Right lobe of liver (tissue), 6 donors: ENCODE measurements around the gene MAB21L1. TPM values are rescaled to one million over a fixed set of nuclear protein-coding genes. Genes with fewer than 3 reads are reported as not detected.

ENCODE experiments used
- ATAC-seq, 4 donors: fragments of 200-7000 bp; cut with Tn5 transposase; one replicate each; pipeline ENCODE4 v1.9.1; 2020; ENCODE audit warnings: mild to moderate bottlenecking in 4 of 4, moderate library complexity in 4 of 4
- DNase-seq, 3 donors: peaks; one replicate each; pipeline ENCODE4 v3.0.0-alpha.2; 2020
- H3K27ac ChIP-seq, 3 donors: fragments of 200-600 bp; one replicate each; pipeline ENCODE4 v1.8.0; 2022
- H3K27me3 ChIP-seq, 2 donors: fragments of 200-600 bp; one replicate each; pipeline ENCODE4 v1.8.0; 2022
- H3K36me3 ChIP-seq, 4 donors: fragments of 200-600 bp; sonication (generic) in 1 of 4; one replicate each; pipeline versions ENCODE4 v1.5.1 to v1.8.0; 2017 to 2022; ENCODE audit warnings: control low read depth in 1 of 4
- H3K4me1 ChIP-seq, 4 donors: fragments of 200-600 bp; sonication (generic) in 1 of 4; one replicate each; pipeline versions ENCODE4 v1.5.1 to v1.8.0; 2017 to 2022; ENCODE audit warnings: control low read depth in 1 of 4
- H3K4me3 ChIP-seq, 3 donors: fragments of 200-600 bp; one replicate each; pipeline ENCODE4 v1.8.0; 2022
- H3K9me3 ChIP-seq, 4 donors: fragments of 200-600 bp; sonication (generic) in 1 of 4; one replicate each; pipeline versions ENCODE4 v1.5.1 to v1.8.0; 2017 to 2022; ENCODE audit warnings: control low read depth in 1 of 4
- CTCF ChIP-seq, 4 donors: fragments of 200-600 bp in 3 of 4; fragments of 450-650 bp in 1 of 4; IDR thresholded peaks; one replicate each; pipeline versions ENCODE4 v1.5.1 to v1.8.0; 2016 to 2022; ENCODE audit warnings: antibody characterized with exemption in 4 of 4, mild to moderate bottlenecking in 2 of 4
- POLR2A ChIP-seq: fragments of 450-650 bp; IDR thresholded peaks from one replicate; pipeline ENCODE4 v1.6.1; 2017; ENCODE audit warnings: antibody characterized with exemption, mild to moderate bottlenecking
- WGBS: methylation state at CpG from one replicate; pipeline ENCODE4 v1.1.6; 2018; ENCODE audit warnings: low coverage, low lambda C conversion rate; ENCODE audit not compliant: insufficient coverage; ENCODE audit errors: missing lambda C conversion rate; 5-methylcytosine and 5-hydroxymethylcytosine counted together
- intact Hi-C, 2 donors: fragments of 100-400 bp; cut with DNase I; formaldehyde crosslinking; loops; one replicate each; pipeline versions ENCODE4 v1.11.2 to v1.14.1; 2022
- total RNA-seq, 6 experiments: library from RNA; depleted of rRNA in 2 of 6; stranded (reverse); fragments of >200 nt in 2 of 6; fragmentation: NEBNext Ultra II Directional in 3 of 6; extraction: Animal tissue kit (Norgen Biotek cat#: 25700) in 3 of 6; gene quantifications; one replicate each; pipeline versions ENCODE4 v1.1.0 to v1.2.4, GENCODE V29; 2016 to 2023
- donor health status: DM: no; HTN: yes; CAD: no.
- donor health status: DM: no; HTN: no; CAD: no.
- donor health status: DM: no; HTN: no; CAD: no.
- donor health status: DM: no; HTN: yes; CAD: no.
- donor health status: DM: no; HTN: yes; CAD: no.

MAB21L1 gene
- total RNA-seq, 6 experiments from 2014 or later, result not detected

- no peak overlapping the region for H3K27ac ChIP-seq
- intact Hi-C loops, result no loop called here
- WGBS, result 75% methylated on average over 2 of the region's 2 CpGs
- H3K36me3 ChIP-seq, result no peaks in the 10 kb centered on the region
- H3K4me3 ChIP-seq, result no peak overlapping the region
- TF ChIP-seq POLR2A (no peak), CTCF (IDR thresholded peaks at IDR 0.05) (no peak)
- H3K4me1 ChIP-seq, result no peaks in the 10 kb centered on the region
- H3K27me3 ChIP-seq, result no peaks in the 10 kb centered on the region
- DNase-seq (no peak), ATAC-seq (no peak)
- H3K9me3 ChIP-seq, result no peaks in the 10 kb centered on the region
Measured at GRCh38 chr13:35500144-35500543, 23.7 kb upstream of the MAB21L1 start.

DNA sequence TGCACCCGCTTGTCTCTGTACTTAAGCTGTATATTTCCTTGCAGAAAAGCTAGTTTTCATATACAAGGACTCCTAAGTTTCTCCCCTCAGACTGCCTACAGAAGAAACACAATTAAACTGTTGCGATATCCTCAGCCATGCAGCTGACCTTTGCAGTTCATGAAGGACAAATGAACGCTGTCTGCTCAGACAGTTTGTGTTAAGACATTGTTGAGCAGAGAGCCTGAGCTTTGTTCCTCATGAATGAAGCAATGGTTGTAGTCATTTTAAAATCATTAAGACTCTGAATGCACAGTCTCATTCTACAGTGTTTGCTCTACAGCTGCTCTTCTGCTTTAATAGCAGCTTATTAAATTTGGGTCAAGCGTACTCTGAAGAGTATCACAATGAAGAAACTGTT, 23.2 kb upstream of the MAB21L1 start:
- WGBS, result 72% methylated on average over 4 of the region's 4 CpGs
- no peak for ATAC-seq

DNA sequence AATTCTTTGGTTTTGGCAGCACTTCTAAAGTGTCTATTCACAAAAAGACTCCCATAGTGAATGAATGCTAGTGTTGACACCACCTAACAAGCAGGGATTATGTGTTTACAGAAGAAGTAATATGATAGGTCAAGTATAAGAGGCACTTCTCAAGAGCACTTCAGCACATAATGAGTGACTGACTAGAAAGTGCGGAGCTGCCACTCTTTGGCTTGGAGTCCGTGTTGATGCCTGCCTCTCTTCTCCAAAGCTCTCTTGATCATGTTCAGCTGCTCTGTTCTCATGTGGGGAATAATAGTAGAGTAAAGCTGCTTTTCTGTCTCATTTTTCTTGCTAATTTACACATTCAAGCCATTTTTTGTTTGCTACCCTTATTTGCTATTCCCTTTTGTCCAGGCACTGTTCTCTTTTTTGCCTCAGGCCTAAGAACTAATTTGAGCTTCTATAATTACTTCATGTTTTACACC, 22.7 kb upstream of the MAB21L1 start:
- intact Hi-C loops, result no loop called here
- Histone ChIP-seq H3K4me1 (no peaks in the 10 kb centered on the region), H3K27ac (no peak overlapping the region), H3K4me3 (no peak overlapping the region), H3K27me3 (no peaks in the 10 kb centered on the region), H3K9me3 (no peaks in the 10 kb centered on the region), H3K36me3 (no peaks in the 10 kb centered on the region)
- no peak for TF ChIP-seq CTCF (IDR thresholded peaks at IDR 0.05)
- ATAC-seq (no peak), DNase-seq (no peak)
- WGBS, result 76% methylated on average over 2 of the region's 2 CpGs

More for the DNA sequence above, 23.2 kb upstream of the MAB21L1 start:
- Histone ChIP-seq H3K27ac (no peak overlapping the region), H3K4me1 (no peaks in the 10 kb centered on the region), H3K9me3 (no peaks in the 10 kb centered on the region), H3K4me3 (no peak overlapping the region), H3K27me3 (no peaks in the 10 kb centered on the region), H3K36me3 (no peaks in the 10 kb centered on the region)
- intact Hi-C loops, result no loop called here
- DNase-seq, result no peak
- TF ChIP-seq POLR2A, result no peak
- no peak for TF ChIP-seq CTCF (IDR thresholded peaks at IDR 0.05)

- Histone ChIP-seq H3K9me3 (no peaks in the 10 kb centered on the region), H3K36me3 (no peaks in the 10 kb centered on the region), H3K4me1 (no peaks in the 10 kb centered on the region), H3K27me3 (no peaks in the 10 kb centered on the region), H3K4me3 (no peak overlapping the region), H3K27ac (no peak overlapping the region)
- intact Hi-C loops, result no loop called here
- DNase-seq, result no peak
- ATAC-seq, result no peak
- TF ChIP-seq POLR2A (no peak), CTCF (IDR thresholded peaks at IDR 0.05) (no peak)
Measured at GRCh38 chr13:35498231-35498630, 21.7 kb upstream of the MAB21L1 start.

- Histone ChIP-seq H3K4me3 (no peak overlapping the region), H3K36me3 (no peaks in the 10 kb centered on the region), H3K9me3 (no peaks in the 10 kb centered on the region), H3K27ac (no peak overlapping the region), H3K27me3 (no peaks in the 10 kb centered on the region), H3K4me1 (no peaks in the 10 kb centered on the region)
- 59% methylated on average over 2 of the region's 2 CpGs for WGBS
- intact Hi-C loops, result no loop called here
- TF ChIP-seq POLR2A, result no peak
- no peak for TF ChIP-seq CTCF (IDR thresholded peaks at IDR 0.05)
- DNase-seq (no peak), ATAC-seq (no peak)
Measured at GRCh38 chr13:35496761-35497386, 20.4 kb upstream of the MAB21L1 start.
